HepG2 (cell line): ENCODE measurements around the gene EPB41L2. TPM values are rescaled to one million over a fixed set of nuclear protein-coding genes. Genes with fewer than 3 reads are reported as not detected.

Experiments
- PRDM10 ChIP-seq: sonication (generic); formaldehyde crosslinking; IDR thresholded peaks from 2 replicates; pipeline ENCODE4 v1.4.0; 2020; ENCODE audit warnings: low read depth, missing genetic modification reagents
- SP4 ChIP-seq: sonication (generic); formaldehyde crosslinking; IDR thresholded peaks from 2 replicates; pipeline ENCODE4 v1.8.1; 2023; ENCODE audit warnings: mild to moderate bottlenecking, missing genetic modification reagents
- TAF15 ChIP-seq: fragments of 200-400 bp; formaldehyde crosslinking; IDR thresholded peaks from one replicate; pipeline ENCODE4 v1.6.1; 2018; ENCODE audit warnings: mild to moderate bottlenecking, low read depth, low read length; ENCODE audit not compliant: poor library complexity, severe bottlenecking
- TARDBP ChIP-seq: sonication (generic); formaldehyde crosslinking; IDR thresholded peaks from 2 replicates; pipeline ENCODE4 v1.8.0; 2022; ENCODE audit warnings: mild to moderate bottlenecking, missing genetic modification reagents
- TFDP2 ChIP-seq: sonication (generic); formaldehyde crosslinking; IDR thresholded peaks from 2 replicates; pipeline ENCODE4 v1.4.0; 2020; ENCODE audit warnings: missing genetic modification reagents
- ZBTB1 ChIP-seq: sonication (generic); formaldehyde crosslinking; IDR thresholded peaks from 2 replicates; pipeline ENCODE4 v1.4.0; 2020; ENCODE audit warnings: missing genetic modification reagents, borderline replicate concordance
- ZNF318 ChIP-seq: sonication (generic); formaldehyde crosslinking; IDR thresholded peaks from 2 replicates; pipeline ENCODE4 v1.4.0; 2020; ENCODE audit warnings: mild to moderate bottlenecking, missing genetic modification reagents
- ZNF552 ChIP-seq: sonication (generic); formaldehyde crosslinking; IDR thresholded peaks from 2 replicates; pipeline ENCODE4 v1.9.0; 2022; ENCODE audit warnings: missing genetic modification reagents, mild to moderate bottlenecking, borderline replicate concordance
- ZNF562 ChIP-seq: sonication (generic); formaldehyde crosslinking; IDR thresholded peaks from 2 replicates; pipeline ENCODE4 v1.8.0; 2022; ENCODE audit warnings: missing genetic modification reagents, borderline replicate concordance
- ZNF619 ChIP-seq: sonication (generic); formaldehyde crosslinking; IDR thresholded peaks from 2 replicates; pipeline ENCODE4 v1.4.0; 2020; ENCODE audit warnings: mild to moderate bottlenecking, missing genetic modification reagents
- ZNF691 ChIP-seq: sonication (generic); formaldehyde crosslinking; IDR thresholded peaks from 2 replicates; pipeline ENCODE4 v1.4.0; 2020; ENCODE audit warnings: missing genetic modification reagents, low read depth, mild to moderate bottlenecking, borderline replicate concordance
- ZNF749 ChIP-seq: sonication (generic); formaldehyde crosslinking; IDR thresholded peaks from 2 replicates; pipeline ENCODE4 v1.8.0; 2022; ENCODE audit warnings: mild to moderate bottlenecking, missing genetic modification reagents, moderate library complexity, borderline replicate concordance
- polyA plus RNA-seq, 8 experiments: library from polyadenylated mRNA; depleted of rRNA in 3 of 8; stranded (reverse) in 7 of 8; unstranded in 1 of 8; fragments of >200 nt; fragmentation: Illumina TruSeq in 4 of 8; extraction: Trizol in 4 of 8; gene quantifications; 2 replicates each; pipeline versions ENCODE4 v1.2.1 to v1.2.3, GENCODE V29; 2011 to 2016; ENCODE audit warnings: low read depth in 4 of 8, missing spikeins in 1 of 8, mixed read lengths in 1 of 8; ENCODE audit not compliant: insufficient read depth in 1 of 8
- total RNA-seq, 5 experiments: library from RNA; depleted of rRNA; stranded (reverse); fragments of >200 nt; fragmentation: Illumina TruSeq; extraction: Trizol; gene quantifications; 2 replicates each; pipeline ENCODE4 v1.2.3, GENCODE V29; 2016; ENCODE audit warnings: low read depth in 1 of 5

The EPB41L2 gene
- total and polyA plus RNA-seq, 2 of the 13 experiments (the other 11 are each of a cell fraction or from before 2014, with no cell fraction given), result 41.7 to 56.4 TPM

- TF ChIP-seq ZNF318 (CRISPR knock-in tag) (no peak), ZNF552 (0 out of 2 replicates have a peak, but pooled peaks have one; percentile 20), PRDM10 (CRISPR knock-in tag) (0 out of 2 replicates have a peak, but pooled peaks have one; percentile 41), ZNF691 (CRISPR knock-in tag) (peak; percentile 36; the same call in 1 of the 2 replicates), TAF15 (no peak), TFDP2 (CRISPR knock-in tag) (peak; percentile 31; the same call in 1 of the 2 replicates), ZNF749 (CRISPR knock-in tag) (peak; percentile 87; the same call in 1 of the 2 replicates), TARDBP (CRISPR knock-in tag) (peak; percentile 56), SP4 (CRISPR knock-in tag) (peak; percentile 61), ZNF562 (CRISPR knock-in tag) (no peak), ZNF619 (CRISPR knock-in tag) (no peak; the same call in 1 of the 2 replicates), ZBTB1 (CRISPR knock-in tag) (no peak)
Measured at GRCh38 chr6:130827247-130828149, 235.5 kb downstream of the EPB41L2 start, which contains the start of gene SMLR1 (continued).
